SU-DHL-6 (cell line): ENCODE data around the gene FHL1.

Source experiments
- H2AFZ ChIP-seq: fragments of 200-600 bp; sonication (generic); 2 replicates; pipeline ENCODE4 v1.6.1; 2014; ENCODE audit warnings: low read depth, mild to moderate bottlenecking, moderate library complexity, mixed read lengths, antibody characterized with exemption, low read length; ENCODE audit not compliant: severe bottlenecking
- H3F3A ChIP-seq: fragments of 200-600 bp; shearing (Covaris generic); 2 replicates; pipeline ENCODE4 v1.6.0; 2016; ENCODE audit warnings: antibody characterized with exemption, mild to moderate bottlenecking; ENCODE audit not compliant: insufficient read depth
- H3K27ac ChIP-seq: fragments of 200-600 bp; sonication (generic); 2 replicates; pipeline ENCODE4 v1.5.1; 2016; ENCODE audit warnings: low read depth, mild to moderate bottlenecking, low read length, moderate library complexity, mixed read lengths
- H3K27me3 ChIP-seq: fragments of 200-600 bp; sonication (generic), shearing (Covaris generic); 2 replicates; pipeline ENCODE4 v1.6.0; 2014; ENCODE audit warnings: mild to moderate bottlenecking, low read length
- H3K36me3 ChIP-seq: fragments of 200-600 bp; sonication (generic); 2 replicates; pipeline ENCODE4 v1.6.1; 2014; ENCODE audit warnings: mild to moderate bottlenecking, low read length, mixed read lengths
- H3K4me2 ChIP-seq: fragments of 300-600, 200-600 bp; shearing (Covaris generic), sonication (generic); 2 replicates; pipeline ENCODE4 v1.6.0; 2014; ENCODE audit warnings: low read length, low read depth, mild to moderate bottlenecking; ENCODE audit not compliant: poor library complexity, severe bottlenecking
- H3K4me3 ChIP-seq: fragments of 200-600 bp; sonication (generic); 2 replicates; pipeline ENCODE4 v1.5.1; 2014; ENCODE audit warnings: antibody characterized with exemption, low read length, mild to moderate bottlenecking, mixed read lengths; ENCODE audit not compliant: insufficient read depth, poor library complexity, severe bottlenecking
- H3K79me2 ChIP-seq: fragments of 200-600 bp; sonication (generic); 2 replicates; pipeline ENCODE4 v1.6.1; 2014; ENCODE audit warnings: mild to moderate bottlenecking, low read length, moderate library complexity; ENCODE audit not compliant: insufficient read depth
- H3K9ac ChIP-seq: fragments of 200-600 bp; sonication (generic); 2 replicates; pipeline ENCODE4 v1.7.0; 2014; ENCODE audit warnings: mild to moderate bottlenecking, low read length
- H3K9me2 ChIP-seq: fragments of 200-600 bp; sonication (generic); replicated peaks from 2 replicates; pipeline ENCODE4 v1.6.1; 2014; ENCODE audit warnings: low read length; ENCODE audit not compliant: insufficient read depth
- H3K9me3 ChIP-seq: fragments of 200-600 bp; sonication (generic); 2 replicates; pipeline ENCODE4 v1.6.1; 2014; ENCODE audit warnings: low read length, mixed read lengths; ENCODE audit not compliant: insufficient read depth
- H4K20me1 ChIP-seq: fragments of 200-600 bp; sonication (generic); 2 replicates; pipeline ENCODE4 v1.6.1; 2014; ENCODE audit warnings: low read depth, mild to moderate bottlenecking, antibody characterized with exemption, low read length, moderate library complexity, mixed read lengths
- EZH2phosphoT487 ChIP-seq: fragments of 200-600 bp; sonication (generic), shearing (Covaris generic); conservative IDR thresholded peaks from 2 replicates; pipeline ENCODE4 v1.6.1; 2018; ENCODE audit warnings: mild to moderate bottlenecking, antibody characterized with exemption, low read length, moderate library complexity, mixed read lengths
- TF ChIP-seq, protein P1 (sequence below): fragments of 200-600 bp; sonication (generic); IDR thresholded peaks from one replicate; pipeline ENCODE4 v1.5.1; 2017; ENCODE audit warnings: antibody characterized with exemption, mild to moderate bottlenecking, low read length, moderate library complexity; ENCODE audit not compliant: insufficient read depth, poor library complexity, severe bottlenecking

The FHL1 gene

DNA sequence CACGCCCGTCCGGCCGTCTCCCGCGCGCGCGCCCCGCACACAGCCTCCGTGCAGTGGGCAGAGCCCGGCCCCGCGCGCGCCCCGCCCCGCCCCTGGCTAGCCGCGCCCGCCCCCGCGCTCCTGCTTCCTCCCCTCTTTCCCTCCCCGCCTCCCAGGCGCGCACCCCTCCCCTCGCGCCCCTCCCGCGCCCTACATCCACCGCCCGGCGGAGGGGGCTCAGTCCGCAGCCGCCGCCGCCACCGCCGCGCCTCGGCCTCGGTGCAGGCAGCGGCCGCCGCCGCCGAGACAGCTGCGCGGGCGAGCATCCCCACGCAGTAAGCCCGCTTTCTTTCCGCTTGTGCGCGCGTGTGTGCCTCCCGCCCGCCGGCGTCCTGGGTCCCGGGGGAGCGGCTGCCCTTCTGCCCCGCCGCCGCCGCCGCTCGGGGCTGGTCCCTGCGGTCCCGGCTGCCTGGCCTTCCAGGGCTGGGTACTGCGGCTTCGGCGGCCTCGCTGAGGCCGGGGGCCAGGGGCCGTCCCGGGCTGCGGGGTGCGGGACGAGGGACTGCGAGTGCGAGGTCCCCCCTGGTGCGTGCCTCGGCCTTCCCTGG, at the start of gene FHL1:
FHL1 (plus strand) TSS at position 219 of the 587 bp plus-strand sequence.
- Histone ChIP-seq H3K4me3 (peak within 1 kb of the TSS; percentile 22), H3K27me3 (no peaks in the 10 kb centered on the region), H3K9me3 (no peaks in the 10 kb centered on the region), H3K9me2 (no peaks in the 10 kb centered on the region), H3K9ac (peak within 1 kb of the TSS; percentile 13; the same call in 1 of the 2 replicates), H3K36me3 (no peaks in the 10 kb centered on the region), H3K27ac (no peak within 1 kb of the TSS), H4K20me1 (no peaks in the 10 kb centered on the region), H3K4me2 (peak within 1 kb of the TSS; percentile 46), H3K79me2 (no peaks in the 10 kb centered on the region), H3F3A (no peaks in the 10 kb centered on the region), H2AFZ (peak within 1 kb of the TSS; percentile 34)
- no peak for TF ChIP-seq EZH2phosphoT487
- TF ChIP-seq, protein P1, sequence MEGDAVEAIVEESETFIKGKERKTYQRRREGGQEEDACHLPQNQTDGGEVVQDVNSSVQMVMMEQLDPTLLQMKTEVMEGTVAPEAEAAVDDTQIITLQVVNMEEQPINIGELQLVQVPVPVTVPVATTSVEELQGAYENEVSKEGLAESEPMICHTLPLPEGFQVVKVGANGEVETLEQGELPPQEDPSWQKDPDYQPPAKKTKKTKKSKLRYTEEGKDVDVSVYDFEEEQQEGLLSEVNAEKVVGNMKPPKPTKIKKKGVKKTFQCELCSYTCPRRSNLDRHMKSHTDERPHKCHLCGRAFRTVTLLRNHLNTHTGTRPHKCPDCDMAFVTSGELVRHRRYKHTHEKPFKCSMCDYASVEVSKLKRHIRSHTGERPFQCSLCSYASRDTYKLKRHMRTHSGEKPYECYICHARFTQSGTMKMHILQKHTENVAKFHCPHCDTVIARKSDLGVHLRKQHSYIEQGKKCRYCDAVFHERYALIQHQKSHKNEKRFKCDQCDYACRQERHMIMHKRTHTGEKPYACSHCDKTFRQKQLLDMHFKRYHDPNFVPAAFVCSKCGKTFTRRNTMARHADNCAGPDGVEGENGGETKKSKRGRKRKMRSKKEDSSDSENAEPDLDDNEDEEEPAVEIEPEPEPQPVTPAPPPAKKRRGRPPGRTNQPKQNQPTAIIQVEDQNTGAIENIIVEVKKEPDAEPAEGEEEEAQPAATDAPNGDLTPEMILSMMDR = no peak

DNA sequence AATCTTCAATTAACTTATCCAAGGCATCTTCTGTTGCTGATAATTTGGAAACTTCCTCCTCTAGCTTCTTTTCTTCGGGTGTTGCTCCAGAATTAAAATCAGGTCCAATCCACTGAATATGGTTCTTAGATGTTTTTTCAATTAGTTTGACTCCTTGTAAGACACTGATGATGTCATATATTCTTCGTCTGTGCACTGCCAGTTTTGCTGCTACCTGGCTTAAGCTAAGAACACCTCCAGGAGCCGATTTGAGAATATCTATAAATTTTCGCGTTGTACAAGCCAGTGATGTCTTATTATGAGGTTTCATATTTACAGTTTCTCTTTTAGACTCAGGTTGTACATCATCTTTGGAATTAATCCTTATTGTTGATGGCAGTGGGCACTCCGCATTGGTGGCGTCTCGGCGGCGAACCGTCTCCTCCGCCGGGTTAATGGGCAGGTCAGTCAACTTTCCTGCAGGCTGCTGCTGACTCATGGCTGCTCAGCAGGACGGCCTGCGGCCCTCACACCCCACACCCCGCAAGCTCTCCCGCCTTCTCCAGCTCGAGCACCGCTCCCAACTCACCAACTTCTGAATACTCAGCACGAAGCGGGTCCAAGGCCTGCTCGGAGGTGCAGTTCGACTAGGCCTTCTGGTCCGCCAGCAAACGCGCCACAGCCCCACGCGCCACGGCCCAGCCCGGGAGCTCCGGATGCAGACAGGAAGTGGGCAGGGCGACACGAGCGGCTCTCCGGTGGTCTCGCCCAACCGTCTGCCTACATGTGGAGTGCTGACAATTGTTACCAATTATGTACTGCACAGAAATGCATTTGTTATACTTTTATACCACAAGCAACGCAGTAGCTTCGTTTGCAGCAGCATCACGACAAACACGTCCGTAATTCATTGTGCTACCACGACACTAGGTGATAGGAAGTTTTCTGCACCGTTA, 49.2 kb upstream of the FHL1 start:
- Histone ChIP-seq H3K9me2 (no peaks in the 10 kb centered on the region), H4K20me1 (no peaks in the 10 kb centered on the region), H3K36me3 (no peaks in the 10 kb centered on the region), H3K9me3 (no peaks in the 10 kb centered on the region), H2AFZ (no peak overlapping the region), H3K27ac (no peak overlapping the region), H3K4me2 (no peak overlapping the region), H3K4me3 (no peak overlapping the region), H3F3A (no peaks in the 10 kb centered on the region), H3K9ac (no peak overlapping the region), H3K27me3 (no peaks in the 10 kb centered on the region), H3K79me2 (no peaks in the 10 kb centered on the region)
- TF ChIP-seq EZH2phosphoT487 = no peak
- TF ChIP-seq, protein P1 = no peak

DNA sequence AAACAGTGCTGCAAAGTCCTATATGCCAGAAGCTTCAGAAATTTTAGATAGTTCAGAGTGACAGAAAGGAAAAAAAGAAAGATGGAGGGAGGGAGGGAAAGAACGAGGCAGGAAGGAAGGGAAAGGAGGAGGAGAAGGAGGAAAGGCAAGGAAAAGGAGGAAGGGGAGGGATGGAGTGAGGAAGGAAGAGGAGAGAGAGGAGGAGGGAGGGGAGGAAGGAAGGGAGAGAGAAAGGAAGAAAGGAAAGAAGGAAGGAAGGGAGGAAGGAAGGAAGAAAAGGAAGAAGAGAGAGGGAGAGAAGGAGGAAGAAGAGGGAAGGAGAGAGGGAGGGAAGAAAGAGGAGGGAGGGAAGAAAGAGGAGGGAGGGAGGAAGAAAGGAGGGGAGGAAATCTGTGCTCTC, 42.4 kb upstream of the FHL1 start:
- H3K36me3 ChIP-seq = no peaks in the 10 kb centered on the region
- no peaks in the 10 kb centered on the region for H3K79me2 ChIP-seq
- no peak overlapping the region for H3K4me3 ChIP-seq
- H3F3A ChIP-seq = no peaks in the 10 kb centered on the region
- TF ChIP-seq EZH2phosphoT487 = no peak
- TF ChIP-seq, protein P1 = no peak
- no peak overlapping the region for H3K27ac ChIP-seq
- H4K20me1 ChIP-seq = no peaks in the 10 kb centered on the region
- H2AFZ ChIP-seq = no peak overlapping the region
- no peaks in the 10 kb centered on the region for H3K27me3 ChIP-seq
- no peaks in the 10 kb centered on the region for H3K9me2 ChIP-seq
- H3K9me3 ChIP-seq = no peaks in the 10 kb centered on the region
- H3K9ac ChIP-seq = no peak overlapping the region
- no peak overlapping the region for H3K4me2 ChIP-seq
